ENCODE results near the gene PAPOLB.

The PAPOLB gene

DNA sequence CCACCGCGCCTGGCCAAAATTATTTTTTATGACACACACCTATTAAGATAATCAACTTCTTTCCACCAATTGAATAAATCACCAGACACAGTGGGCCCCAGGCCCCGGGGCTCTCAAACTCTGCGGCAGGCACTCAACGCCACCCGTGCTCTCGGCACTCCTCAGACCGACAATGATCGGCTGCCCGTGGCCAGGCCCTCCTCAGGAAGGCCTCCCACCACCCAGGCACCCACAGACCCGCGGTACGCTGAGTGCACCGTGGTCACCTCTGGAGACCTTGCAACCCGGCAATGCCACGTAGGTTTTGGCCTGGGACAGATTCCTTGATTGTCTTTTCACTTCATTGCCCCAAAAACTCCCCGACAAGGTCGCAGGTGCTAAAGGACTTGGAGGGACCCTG lies 14.8 kb upstream of the PAPOLB start:
- DNase-seq: no peak

DNA sequence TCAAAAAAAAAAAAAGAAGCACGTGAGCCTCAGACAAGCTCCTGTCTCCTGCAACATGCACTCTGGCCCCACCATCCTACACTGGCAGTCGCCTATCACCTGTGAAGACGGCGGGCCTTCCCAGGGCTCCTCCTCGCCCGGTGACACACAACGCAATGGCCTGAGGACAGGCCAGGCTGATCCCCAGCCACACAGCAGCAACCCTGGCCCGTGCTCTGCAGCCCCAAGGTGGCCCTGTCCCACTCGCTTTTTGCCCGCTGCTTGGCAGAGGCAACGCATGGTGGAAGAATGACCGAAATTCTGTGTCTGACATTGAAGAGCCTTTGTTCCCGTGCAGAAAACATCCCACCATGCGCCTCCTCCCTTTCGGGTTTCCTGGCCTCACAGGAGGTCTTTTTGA lies 13.6 kb upstream of the PAPOLB start:
- DNase-seq: no peak

DNA sequence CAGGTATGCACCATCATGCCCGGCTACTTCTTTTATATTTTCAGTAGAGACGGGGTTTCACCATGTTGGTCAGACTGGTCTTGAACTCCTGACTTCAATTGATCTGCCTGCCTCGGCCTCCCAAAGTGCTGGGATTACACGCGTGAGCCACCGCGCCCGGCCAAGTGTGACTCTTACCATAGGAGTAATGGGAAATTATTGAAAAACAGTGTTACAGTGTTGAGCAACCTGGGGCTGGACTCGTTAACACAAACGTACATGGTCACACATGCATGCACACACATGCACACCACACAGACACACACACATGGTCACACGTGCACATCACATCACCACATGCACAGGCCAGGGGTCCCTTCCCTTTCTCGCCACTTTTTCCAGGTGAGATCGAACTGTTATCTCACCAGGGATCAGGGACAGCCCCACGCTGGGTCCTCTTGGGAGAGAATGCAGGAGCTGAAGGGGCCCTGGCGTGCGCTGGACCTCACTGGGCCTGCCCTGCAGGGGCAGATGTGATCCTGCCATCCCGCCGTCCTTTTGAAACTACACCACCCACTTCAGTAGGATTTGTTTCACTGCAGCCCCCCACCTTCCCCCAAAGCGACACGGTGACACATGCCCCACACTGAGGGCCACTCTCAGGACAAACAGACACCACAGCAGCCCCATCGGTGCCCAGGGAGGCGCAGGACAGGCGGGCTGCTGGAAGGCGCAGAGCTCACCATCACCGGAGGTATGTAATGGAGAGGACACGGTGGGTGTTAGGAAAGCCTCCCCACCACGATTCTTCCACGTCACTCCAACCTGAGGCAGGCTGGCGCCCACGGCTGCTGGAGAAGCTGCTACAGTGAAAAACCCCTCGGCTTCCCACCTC lies 11.5 kb upstream of the PAPOLB start:
- DNase-seq: no peak

GRCh38 chr7:4871930-4872675 lies 10.3 kb upstream of the PAPOLB start:
- DNase-seq: no peak

DNA sequence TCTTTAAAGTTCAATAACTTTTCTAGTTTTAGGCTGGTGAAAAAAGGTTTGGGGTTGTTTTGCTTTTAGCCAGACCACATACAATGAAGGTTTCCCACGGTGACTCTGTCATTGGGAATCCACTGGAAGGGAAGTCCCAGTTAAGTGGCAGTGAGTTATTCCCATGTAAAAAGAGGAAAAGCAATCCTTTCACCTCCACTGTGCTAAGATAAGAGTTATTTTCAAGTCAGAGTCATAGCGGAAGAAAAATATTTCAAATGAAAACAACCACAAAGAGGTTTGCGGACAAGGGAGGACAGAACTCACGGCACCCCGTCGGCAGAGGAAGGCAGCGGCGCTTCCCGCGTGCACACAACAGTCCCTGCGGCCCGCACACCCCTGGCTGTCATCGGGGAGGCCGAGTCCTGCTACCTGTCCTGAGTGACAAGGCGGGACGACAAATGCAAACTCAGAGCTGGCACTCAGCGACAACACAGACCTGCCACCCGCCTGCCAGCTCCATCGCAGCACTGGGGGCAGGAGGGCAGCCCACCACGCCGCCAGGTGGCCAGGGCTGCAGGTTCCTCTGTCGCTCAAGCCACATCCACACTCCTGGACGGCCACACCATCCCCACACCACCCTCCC lies 9.3 kb upstream of the PAPOLB start:
- DNase-seq: no peak

GRCh38 chr7:4868493-4868892 lies 6.7 kb upstream of the PAPOLB start:
- no peak for DNase-seq

DNA sequence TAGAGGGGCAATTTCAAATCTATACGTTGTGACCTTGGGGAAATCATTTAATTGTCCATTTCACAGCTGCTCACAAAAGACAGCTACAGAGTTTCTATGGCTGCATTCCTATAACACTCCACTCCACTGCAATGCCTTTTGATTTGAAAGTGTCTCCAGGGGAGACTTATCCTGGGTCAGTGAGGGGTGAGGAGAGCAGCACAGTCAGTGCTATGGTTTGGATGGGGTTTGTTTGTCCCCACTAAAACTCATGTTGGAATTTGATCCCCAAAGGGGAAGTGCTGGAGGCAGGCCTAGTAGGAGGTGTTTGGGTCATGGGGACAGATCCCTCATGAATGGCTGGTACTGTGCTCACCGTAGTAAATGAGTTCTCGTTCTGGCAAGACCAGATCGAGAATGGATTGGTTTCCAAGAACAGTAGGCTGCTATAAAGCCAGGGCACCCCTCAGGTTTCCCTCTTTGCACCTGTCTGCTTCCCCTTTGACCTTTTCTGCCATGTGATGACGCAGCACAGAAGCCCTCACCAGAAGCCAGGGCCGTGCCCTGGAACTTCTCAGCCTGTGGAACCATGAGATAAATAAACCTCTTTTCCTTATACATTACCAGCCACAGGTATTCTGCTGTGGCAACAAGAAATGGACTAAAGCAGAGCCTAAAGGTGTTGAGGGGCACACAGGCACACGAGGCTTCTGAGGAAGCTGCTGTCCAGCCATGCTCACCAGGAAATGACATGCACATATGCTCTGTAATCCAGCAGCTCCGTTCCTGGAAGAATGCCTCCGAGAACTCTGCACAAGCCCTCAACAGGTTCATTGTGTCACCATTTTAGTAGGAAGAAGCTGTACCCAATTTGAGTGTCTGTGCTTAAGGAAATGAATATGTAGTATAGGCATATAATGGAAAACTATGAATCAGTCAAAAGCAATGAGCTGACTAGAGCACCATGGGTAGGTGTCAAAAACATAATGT lies 5.0 kb upstream of the PAPOLB start:
- DNase-seq: no peak

GRCh38 chr7:4862156-4862555 lies 326 bp upstream of the PAPOLB start:
- DNase-seq: no peak

GRCh38 chr7:4861227-4861626 lies 603 bp downstream of the PAPOLB start:
- no peak for DNase-seq

DNA sequence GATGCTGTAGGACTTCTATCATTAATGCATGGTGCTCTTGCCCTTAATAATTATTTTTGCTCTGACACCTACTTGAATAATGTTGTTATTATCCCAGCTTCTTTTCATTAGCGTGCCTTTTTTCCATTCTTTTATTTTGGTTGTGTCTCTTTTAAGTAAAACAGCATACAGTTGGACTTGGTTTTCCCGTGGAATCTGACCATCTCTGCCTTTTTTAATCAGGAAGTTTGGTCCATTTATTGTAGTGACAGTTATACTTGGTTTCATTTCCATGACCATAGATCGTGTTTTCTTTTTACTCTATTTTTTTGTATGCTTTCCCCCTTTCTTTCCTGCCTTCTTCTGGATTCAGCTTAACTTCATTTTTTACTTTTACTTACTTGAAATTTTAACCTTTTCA lies 4.6 kb downstream of the PAPOLB start:
- no peak for DNase-seq

GRCh38 chr7:4856336-4857057 lies 5.3 kb downstream of the PAPOLB start:
- DNase-seq: peak in 2 of 3 experiments; percentile 10 to 54

DNA sequence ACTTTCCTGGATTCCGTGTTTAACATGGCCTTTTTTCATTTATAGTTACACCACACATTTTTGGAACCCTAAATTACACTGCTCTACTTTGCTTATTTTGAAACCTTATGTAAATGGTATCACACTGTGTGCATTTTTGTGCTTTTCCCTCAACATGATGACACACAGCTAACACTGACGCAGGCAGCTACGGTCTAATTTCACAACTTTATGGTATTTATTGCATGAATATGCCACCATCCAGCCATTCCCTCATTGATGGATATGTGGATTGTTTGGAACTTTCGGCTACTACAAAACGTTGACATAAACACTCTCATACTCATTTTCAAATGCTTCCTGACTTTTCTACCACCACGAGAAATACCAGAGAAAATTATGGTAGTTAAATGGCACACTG lies 6.9 kb downstream of the PAPOLB start:
- no peak for DNase-seq

DNA sequence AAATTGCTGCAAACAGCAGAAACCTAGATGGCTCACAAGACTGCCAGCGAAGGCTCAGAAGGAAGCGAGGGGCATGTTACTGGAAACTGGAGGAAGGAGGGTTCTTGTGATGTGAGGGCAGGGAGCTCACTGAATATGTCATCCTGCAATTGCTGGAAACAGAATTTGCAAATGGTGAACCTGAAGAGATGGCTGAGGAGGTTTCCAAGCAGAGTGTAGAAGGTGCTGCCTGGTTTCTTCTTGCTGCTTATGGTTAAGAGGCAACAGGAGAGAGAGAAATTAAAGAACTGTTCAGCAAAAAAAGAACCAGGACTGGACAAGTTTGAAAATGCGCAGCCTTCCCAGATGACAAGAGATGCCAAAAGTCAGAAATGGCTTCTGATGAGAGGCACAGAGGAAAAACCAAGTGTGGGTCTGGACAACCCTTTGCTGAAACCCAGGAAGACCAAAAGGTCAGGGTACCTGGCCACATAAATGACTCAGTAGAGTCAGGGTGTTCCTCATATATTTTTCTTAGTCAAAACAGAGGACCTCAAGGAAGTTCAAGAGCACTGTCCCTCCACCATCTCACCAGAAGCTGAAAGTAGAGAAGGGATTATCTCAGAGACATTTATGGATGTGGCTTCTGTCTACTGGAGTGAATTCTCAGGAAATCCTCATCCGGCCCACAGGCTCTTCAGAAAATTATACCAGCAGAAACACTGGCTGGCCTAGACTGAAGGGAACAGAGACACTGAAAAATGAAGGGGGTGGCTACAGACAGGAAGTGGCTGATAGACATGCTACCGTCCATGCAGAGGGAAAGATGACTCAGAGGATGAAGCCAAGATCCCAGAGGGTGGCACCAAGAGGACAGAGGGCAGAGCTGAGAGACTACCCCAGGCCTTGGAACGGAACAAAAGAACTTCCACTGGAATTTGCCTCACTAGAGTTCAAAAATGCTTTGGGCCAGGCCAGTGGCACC lies 10.1 kb downstream of the PAPOLB start:
- no peak for DNase-seq

DNA sequence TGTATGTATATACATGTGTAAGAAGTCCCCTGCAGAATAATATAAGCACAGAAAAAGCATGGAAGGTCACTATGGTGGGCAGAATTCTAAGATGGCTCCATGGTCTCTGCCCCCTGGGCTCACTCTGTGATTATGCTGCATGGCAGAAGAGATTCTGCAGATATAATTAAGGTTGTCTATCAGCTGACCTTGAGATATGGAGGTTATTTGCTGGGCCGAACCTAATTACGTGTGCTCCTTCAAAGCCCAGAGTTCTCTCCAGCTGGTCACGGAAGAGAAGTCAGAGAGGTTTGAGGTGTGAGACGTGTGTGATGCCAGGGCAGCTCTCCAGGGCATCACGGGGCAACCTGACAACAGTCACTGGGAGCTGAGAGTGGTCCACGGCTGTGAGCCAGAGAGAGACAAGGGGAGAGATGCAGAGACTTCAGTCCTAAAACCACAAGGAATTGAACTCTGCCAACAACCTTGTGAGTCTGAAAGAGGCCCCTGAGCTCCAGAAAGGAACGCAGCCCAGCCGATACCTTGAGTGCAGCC lies 11.5 kb downstream of the PAPOLB start:
- DNase-seq: no peak

DNA sequence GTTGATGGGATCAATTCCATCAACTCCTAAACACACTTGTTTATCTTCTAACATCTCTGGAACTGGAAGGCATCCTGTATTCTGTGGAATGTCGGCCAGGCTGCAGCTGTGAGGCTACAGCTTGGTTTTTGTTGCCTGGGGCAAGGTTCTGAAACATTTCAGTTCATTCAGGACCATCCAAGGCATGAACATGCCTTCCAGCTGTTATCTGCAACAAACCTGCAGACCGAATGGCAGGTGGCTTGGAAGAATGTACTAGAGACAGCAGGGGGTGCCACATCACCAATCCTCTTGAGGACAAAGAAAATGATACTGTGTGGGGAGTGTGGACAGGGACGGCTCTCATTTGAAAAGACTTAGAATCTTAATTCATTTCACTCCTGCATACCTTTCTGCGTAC lies 12.4 kb downstream of the PAPOLB start:
- peak; percentile 62 to 78 (median 75) for DNase-seq

DNA sequence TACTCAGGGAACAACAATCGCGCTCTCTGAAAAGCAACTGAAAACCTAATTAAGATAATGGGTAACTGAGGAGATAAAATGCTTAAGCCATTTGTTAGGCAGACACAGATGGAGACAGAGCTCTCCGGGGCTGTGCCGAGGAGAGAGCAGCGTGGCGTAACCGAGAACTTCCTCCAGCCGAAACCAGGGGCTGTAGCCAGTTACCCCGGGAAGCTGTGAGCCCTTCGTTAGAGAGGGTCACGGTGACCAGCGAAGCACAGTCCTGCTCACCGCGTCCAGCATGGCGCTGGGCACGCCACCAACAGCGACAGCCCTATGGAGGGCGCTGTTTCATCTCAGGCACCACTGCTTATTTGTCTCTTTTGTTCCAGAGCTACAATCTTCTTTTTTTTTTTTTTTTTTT lies 16.1 kb downstream of the PAPOLB start:
- DNase-seq: peak in 2 of 3 experiments; percentile 9 to 60

DNA sequence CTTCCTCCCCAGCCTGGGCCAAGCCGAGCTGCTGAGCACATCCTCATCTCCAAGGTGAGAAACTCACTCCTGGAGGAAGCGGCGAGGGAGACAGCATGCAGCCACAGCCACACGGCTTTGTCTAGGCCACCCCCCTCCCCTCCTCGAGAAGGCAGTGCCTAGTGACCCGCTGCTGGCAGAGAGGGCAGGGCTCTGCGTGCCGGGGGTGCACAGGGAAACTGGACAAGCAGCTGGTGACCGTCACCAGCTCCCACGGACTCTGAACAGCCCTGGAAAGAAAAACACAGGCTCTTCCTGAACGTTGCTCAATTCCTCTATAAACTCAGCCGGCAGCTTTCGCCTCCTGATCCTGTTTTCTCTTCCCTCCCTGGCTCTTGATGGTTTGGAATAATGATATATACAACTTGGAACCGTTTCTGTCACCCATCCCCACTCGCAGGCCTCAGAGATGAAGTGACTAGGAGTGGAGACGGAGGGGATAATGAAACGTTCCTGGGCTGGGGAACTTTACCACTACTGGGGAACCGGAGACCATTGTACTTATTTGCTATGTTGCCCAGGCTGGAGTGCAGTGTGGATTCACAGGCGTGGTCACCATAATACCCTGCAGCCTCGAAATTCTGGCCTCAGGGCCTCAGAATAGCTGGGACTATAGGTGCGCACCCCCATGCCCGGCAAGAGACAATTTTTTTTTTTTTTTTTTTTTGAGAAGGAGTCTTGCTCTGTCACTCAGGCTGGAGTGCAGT lies 19.3 kb downstream of the PAPOLB start:
- no peak for DNase-seq

DNA sequence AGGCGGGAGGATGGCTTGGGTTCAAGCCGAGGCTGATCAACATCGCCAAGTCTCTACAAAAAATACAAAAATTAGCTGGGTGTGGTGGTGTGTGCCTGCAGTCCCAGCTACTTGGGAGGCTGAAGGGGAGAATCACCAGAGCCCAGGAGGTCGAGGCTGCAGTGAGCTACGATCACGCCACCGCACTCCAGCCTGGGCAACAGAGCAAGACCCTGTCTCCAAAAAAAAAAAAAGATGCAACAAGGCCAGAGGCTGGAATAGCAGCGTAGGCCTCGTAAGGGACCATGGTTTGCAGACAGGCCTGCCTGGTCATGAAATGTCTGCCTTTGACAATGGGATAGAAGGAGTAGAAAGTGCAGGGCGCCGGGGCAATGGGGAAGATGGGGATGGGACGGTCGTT lies 20.0 kb downstream of the PAPOLB start:
- no peak for DNase-seq

GRCh38 chr7:4841007-4841784 lies 20.6 kb downstream of the PAPOLB start:
- no peak for DNase-seq

All from NCI-H1417 (cell line).